Measurements from ENCODE around the gene OTOGL. TPM values are rescaled to one million over a fixed set of nuclear protein-coding genes. Genes with fewer than 3 reads are reported as not detected.

The OTOGL gene
- polyA plus RNA-seq, 1 donor from 2014 or later = 0.33 TPM

DNA sequence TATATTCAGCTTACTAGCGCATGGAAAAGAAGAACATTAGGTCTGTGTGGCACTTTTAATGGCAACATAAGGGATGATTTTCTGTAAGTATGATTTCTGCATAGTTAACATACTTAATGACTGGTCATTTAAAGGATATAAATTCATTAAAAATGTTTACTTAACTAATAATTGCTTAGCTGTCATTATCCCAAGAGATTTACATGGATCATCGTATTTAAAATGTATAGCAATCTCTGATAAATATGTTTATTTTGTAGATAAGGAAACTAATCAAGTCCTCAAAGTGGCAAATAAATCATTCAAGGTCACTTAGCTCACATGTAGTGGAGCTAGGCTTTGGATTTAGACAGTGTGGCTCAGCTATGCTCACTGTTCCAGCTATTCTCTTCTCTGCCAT is 158.6 kb downstream of the OTOGL start:
- Histone ChIP-seq H3K4me2 (ENCODE audit: low read length) (no peak overlapping the region), H3K4me3 (ENCODE audit: low read length) (no peak overlapping the region), H4K20me1 (ENCODE audit: insufficient read depth) (no peaks in the 10 kb centered on the region), H3K9me3 (ENCODE audit: low read length) (no peaks in the 10 kb centered on the region), H3K36me3 (ENCODE audit: insufficient read depth, low read length) (no peaks in the 10 kb centered on the region), H3K79me2 (replicated peaks; ENCODE audit: insufficient read depth, low read length) (no peaks in the 10 kb centered on the region), H3K9me2 (ENCODE audit: insufficient read depth, low read length) (no peaks in the 10 kb centered on the region), H3K9ac (ENCODE audit: low read length) (no peak overlapping the region), H3K27me3 (ENCODE audit: insufficient read depth, low read depth, low read length) (no peaks in the 10 kb centered on the region), H3F3A (ENCODE audit: insufficient read depth, low read length, poor library complexity, severe bottlenecking) (no peaks in the 10 kb centered on the region), H3K27ac (ENCODE audit: low read length) (no peak overlapping the region), H2AFZ (ENCODE audit: low read depth, low read length) (no peak overlapping the region)
- TF ChIP-seq EZH2 (IDR thresholded peaks at IDR 0.05; ENCODE audit: borderline replicate concordance, insufficient read depth, low read length, poor library complexity, severe bottlenecking) = no peak
- TF ChIP-seq SMC3 (conservative IDR thresholded peaks at IDR 0.05; ENCODE audit: poor library complexity) = no peak
- TF ChIP-seq EP300 (conservative IDR thresholded peaks at IDR 0.05; ENCODE audit: poor library complexity, severe bottlenecking) = no peak
- TF ChIP-seq RAD21 (conservative IDR thresholded peaks at IDR 0.05) = no peak
- TF ChIP-seq, protein P1, sequence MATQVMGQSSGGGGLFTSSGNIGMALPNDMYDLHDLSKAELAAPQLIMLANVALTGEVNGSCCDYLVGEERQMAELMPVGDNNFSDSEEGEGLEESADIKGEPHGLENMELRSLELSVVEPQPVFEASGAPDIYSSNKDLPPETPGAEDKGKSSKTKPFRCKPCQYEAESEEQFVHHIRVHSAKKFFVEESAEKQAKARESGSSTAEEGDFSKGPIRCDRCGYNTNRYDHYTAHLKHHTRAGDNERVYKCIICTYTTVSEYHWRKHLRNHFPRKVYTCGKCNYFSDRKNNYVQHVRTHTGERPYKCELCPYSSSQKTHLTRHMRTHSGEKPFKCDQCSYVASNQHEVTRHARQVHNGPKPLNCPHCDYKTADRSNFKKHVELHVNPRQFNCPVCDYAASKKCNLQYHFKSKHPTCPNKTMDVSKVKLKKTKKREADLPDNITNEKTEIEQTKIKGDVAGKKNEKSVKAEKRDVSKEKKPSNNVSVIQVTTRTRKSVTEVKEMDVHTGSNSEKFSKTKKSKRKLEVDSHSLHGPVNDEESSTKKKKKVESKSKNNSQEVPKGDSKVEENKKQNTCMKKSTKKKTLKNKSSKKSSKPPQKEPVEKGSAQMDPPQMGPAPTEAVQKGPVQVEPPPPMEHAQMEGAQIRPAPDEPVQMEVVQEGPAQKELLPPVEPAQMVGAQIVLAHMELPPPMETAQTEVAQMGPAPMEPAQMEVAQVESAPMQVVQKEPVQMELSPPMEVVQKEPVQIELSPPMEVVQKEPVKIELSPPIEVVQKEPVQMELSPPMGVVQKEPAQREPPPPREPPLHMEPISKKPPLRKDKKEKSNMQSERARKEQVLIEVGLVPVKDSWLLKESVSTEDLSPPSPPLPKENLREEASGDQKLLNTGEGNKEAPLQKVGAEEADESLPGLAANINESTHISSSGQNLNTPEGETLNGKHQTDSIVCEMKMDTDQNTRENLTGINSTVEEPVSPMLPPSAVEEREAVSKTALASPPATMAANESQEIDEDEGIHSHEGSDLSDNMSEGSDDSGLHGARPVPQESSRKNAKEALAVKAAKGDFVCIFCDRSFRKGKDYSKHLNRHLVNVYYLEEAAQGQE (IDR thresholded peaks at IDR 0.05; ENCODE audit: borderline replicate concordance) = no peak

DNA sequence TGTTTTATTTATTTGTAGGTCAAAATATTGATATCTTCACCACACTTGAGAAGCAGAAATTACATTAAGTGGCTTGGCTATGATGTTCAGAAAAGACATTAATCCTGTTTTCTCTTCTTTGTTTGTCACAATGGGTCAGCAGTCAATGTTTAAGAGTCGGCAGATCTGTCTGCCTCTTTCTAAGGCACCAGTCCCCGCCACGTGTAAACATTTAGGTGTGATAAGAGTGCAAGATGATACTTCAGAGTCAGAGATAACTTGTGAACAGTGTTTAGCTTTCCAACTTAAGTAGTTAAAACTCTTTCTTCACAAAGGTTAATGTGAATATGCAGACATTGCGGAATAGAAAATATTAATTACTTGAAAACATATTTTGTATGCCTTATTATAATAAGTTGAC is 160.9 kb downstream of the OTOGL start:
- TF ChIP-seq SMC3 (conservative IDR thresholded peaks at IDR 0.05; ENCODE audit: poor library complexity) (no peak), POLR2AphosphoS5 (IDR thresholded peaks at IDR 0.05) (no peak), EP300 (conservative IDR thresholded peaks at IDR 0.05; ENCODE audit: poor library complexity, severe bottlenecking) (no peak), EZH2 (IDR thresholded peaks at IDR 0.05; ENCODE audit: borderline replicate concordance, insufficient read depth, low read length, poor library complexity, severe bottlenecking) (no peak), RAD21 (conservative IDR thresholded peaks at IDR 0.05) (no peak), TAF1 (IDR thresholded peaks at IDR 0.05; ENCODE audit: low read depth) (no peak)
- Histone ChIP-seq H4K20me1 (ENCODE audit: insufficient read depth) (no peaks in the 10 kb centered on the region), H3K27ac (ENCODE audit: low read length) (no peak overlapping the region), H3K36me3 (ENCODE audit: insufficient read depth, low read length) (no peaks in the 10 kb centered on the region), H3K4me3 (ENCODE audit: low read length) (no peak overlapping the region), H2AFZ (ENCODE audit: low read depth, low read length) (no peak overlapping the region), H3K4me2 (ENCODE audit: low read length) (no peak overlapping the region), H3F3A (ENCODE audit: insufficient read depth, low read length, poor library complexity, severe bottlenecking) (no peaks in the 10 kb centered on the region), H3K9ac (ENCODE audit: low read length) (no peak overlapping the region), H3K27me3 (ENCODE audit: insufficient read depth, low read depth, low read length) (no peaks in the 10 kb centered on the region), H3K79me2 (replicated peaks; ENCODE audit: insufficient read depth, low read length) (no peaks in the 10 kb centered on the region), H3K9me2 (ENCODE audit: insufficient read depth, low read length) (no peaks in the 10 kb centered on the region), H3K9me3 (ENCODE audit: low read length) (no peaks in the 10 kb centered on the region)

DNA sequence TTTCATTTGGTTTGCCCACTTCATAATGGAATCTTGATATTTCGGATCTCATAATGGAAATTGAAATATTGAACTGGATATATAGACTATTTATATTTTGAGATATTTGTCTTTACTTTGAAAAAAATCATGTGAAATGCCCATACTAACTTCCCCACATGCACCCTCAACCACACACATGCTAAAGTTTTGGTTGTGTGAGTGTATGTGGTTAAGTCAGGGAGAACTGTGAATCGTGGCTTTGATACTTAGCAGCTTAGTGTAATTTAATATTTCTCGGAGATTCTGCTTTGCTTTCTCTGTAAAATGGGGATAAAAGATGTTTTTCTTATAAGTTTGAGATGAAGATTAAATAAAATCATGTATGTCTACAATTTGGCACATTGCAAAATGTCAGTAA is 162.1 kb downstream of the OTOGL start:
- Histone ChIP-seq H3F3A (ENCODE audit: insufficient read depth, low read length, poor library complexity, severe bottlenecking) (no peaks in the 10 kb centered on the region), H3K79me2 (replicated peaks; ENCODE audit: insufficient read depth, low read length) (no peaks in the 10 kb centered on the region), H3K27ac (ENCODE audit: low read length) (no peak overlapping the region), H3K27me3 (ENCODE audit: insufficient read depth, low read depth, low read length) (no peaks in the 10 kb centered on the region), H3K9me2 (ENCODE audit: insufficient read depth, low read length) (no peaks in the 10 kb centered on the region), H3K9me3 (ENCODE audit: low read length) (no peaks in the 10 kb centered on the region), H3K4me3 (ENCODE audit: low read length) (no peak overlapping the region), H3K36me3 (ENCODE audit: insufficient read depth, low read length) (no peaks in the 10 kb centered on the region), H3K4me2 (ENCODE audit: low read length) (no peak overlapping the region), H2AFZ (ENCODE audit: low read depth, low read length) (no peak overlapping the region), H3K9ac (ENCODE audit: low read length) (no peak overlapping the region), H4K20me1 (ENCODE audit: insufficient read depth) (no peaks in the 10 kb centered on the region)
- TF ChIP-seq TAF1 (IDR thresholded peaks at IDR 0.05; ENCODE audit: low read depth) = no peak
- TF ChIP-seq POLR2AphosphoS5 (IDR thresholded peaks at IDR 0.05) = no peak
- TF ChIP-seq, protein P2, sequence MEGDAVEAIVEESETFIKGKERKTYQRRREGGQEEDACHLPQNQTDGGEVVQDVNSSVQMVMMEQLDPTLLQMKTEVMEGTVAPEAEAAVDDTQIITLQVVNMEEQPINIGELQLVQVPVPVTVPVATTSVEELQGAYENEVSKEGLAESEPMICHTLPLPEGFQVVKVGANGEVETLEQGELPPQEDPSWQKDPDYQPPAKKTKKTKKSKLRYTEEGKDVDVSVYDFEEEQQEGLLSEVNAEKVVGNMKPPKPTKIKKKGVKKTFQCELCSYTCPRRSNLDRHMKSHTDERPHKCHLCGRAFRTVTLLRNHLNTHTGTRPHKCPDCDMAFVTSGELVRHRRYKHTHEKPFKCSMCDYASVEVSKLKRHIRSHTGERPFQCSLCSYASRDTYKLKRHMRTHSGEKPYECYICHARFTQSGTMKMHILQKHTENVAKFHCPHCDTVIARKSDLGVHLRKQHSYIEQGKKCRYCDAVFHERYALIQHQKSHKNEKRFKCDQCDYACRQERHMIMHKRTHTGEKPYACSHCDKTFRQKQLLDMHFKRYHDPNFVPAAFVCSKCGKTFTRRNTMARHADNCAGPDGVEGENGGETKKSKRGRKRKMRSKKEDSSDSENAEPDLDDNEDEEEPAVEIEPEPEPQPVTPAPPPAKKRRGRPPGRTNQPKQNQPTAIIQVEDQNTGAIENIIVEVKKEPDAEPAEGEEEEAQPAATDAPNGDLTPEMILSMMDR (IDR thresholded peaks at IDR 0.05; ENCODE audit: poor library complexity, severe bottlenecking) = no peak

Data from neural cell (in vitro differentiated cells).